COLO829 (cell line): ENCODE measurements around the gene PARVA.

ENCODE experiments used
- DNase-seq: peaks from one replicate; pipeline ENCODE4 v3.0.0; 2012; ENCODE audit warnings: low spot score

The PARVA gene

GRCh38 chr11:12459865-12460444, 82.6 kb downstream of the PARVA start:
- no peak for DNase-seq

- no peak for DNase-seq
Observed at GRCh38 chr11:12460466-12460865, 83.1 kb downstream of the PARVA start.

GRCh38 chr11:12461516-12461915, 84.1 kb downstream of the PARVA start:
- DNase-seq, result peak; percentile 83

DNA sequence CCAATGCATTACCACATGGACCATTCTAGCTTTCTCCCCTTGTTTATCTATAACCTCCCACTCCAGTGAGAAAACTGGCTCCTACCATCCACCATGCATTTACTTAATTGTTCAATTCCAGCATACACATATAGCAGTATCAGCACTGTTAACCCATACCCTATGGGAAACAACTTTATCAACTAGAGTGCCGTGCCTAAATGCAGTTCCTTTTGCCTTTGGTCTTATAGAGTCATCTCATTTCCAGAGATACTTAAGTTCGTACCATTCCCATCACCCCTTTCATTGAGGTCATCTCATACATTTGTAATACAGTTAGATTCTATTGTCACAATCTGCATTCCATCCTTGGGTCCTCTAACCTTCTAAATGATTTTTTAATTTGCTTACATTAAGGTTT, 86.9 kb downstream of the PARVA start:
- DNase-seq, result no peak

- no peak for DNase-seq
Observed at GRCh38 chr11:12465332-12465731, 88.0 kb downstream of the PARVA start.

DNA sequence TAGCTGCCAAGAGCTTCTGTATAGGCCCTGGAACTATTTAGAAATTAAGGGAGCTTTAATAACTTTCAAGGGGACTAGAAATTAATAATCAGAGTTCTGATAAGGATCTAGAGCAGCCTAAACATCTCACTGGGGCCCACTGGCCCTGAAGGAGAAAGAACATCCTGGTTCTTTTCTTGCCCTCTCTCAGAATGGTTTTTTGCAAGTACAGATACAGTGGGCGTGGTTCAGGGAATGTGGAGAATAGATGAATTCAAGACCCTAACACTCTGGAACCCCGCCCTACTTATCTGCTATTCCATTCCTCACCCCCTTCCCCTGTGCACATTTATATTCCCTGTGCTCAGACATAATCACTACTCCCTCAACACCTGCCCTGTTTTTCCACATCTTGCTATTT, 90.2 kb downstream of the PARVA start:
- no peak for DNase-seq

GRCh38 chr11:12469451-12469850, 92.1 kb downstream of the PARVA start:
- DNase-seq, result no peak

DNA sequence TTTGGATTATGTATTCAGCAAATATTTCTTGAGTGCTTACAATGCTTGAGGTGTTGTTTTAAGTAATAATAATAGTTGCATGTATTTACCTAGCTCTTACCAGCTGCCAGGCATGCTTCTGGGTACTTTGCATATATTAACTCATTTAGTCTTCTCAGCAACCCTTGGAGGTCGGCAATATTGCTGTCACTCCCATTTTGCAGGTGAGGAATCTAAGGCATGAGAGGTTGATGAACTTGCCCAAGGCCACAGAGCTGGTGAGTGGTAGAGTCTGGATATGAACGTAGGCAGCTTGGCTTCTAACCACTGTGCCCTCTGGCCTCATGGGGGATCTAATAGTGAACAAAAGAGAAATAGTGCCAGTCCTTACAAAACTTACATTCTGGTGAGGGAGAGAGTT, 92.9 kb downstream of the PARVA start:
- DNase-seq, result no peak

DNA sequence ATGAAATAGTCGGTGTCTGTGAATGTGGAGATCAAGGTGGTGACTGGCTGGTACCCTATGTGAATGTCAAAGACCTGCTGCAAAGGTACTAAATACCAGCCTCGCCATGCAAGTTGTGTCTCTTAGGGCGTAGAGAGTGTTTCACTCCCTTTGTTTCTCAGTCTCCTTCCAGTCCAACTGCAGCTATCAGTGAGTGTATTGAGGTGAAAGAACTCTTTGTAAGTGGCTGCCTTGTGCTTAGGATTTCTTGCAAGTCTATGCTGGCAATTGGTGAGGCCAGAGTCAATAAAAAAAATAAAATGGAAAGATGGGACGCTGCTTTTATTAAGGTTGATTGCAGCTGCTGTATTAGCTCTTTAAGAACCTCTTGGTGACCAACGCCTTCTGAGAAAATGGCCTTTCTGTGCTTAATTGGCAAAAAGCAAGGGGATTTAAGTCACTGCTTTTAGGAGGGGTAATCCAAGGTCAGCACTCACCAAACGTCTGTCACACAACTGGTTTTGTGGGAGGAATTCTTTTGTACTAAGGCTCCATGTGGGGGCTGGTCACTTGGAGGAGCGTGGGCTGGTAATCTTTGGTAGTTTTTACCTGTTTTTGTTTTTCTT, 95.1 kb downstream of the PARVA start:
- peak; percentile 72 for DNase-seq

- DNase-seq, result no peak
Observed at GRCh38 chr11:12473381-12473780, 96.0 kb downstream of the PARVA start.

DNA sequence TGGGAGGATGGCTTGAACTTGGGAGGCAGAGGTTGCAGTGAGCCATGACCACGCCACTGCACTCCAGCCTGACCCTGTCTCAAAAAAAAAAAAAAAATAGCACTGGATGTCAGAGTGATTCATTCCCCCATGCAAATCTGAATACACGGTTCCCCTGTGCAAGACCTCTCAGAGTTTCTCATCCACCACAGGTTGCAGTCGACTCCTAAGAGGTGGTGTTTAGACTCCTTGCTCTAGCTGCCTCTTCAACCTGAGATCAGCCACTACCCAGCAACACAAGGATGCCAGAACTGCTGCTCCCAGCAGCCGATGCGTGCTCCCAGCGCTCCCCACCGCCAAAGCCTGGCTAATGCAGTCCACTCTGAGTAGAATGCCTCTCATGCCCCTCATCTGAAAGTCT, 97.5 kb downstream of the PARVA start:
- no peak for DNase-seq

GRCh38 chr11:12478743-12479142, 101.4 kb downstream of the PARVA start:
- DNase-seq, result no peak

DNA sequence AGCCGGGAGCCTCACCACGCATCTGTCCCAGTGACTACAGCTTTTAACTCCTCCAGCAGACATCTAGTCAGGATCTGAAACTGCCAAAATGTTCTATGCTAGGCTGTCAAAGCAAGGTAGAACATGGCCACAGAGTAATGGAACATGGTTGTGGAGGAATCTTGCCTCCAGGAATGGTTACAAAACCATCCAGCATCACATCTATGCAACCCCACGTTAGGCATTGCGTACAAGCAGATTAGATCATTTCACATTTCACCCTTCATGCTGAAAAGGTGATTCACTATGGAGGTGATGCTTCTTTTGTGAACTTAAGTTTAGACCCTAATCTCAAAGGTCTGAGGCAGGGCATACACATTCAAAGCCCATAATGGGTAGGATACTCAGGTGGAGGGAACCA, 103.0 kb downstream of the PARVA start:
- no peak for DNase-seq

DNA sequence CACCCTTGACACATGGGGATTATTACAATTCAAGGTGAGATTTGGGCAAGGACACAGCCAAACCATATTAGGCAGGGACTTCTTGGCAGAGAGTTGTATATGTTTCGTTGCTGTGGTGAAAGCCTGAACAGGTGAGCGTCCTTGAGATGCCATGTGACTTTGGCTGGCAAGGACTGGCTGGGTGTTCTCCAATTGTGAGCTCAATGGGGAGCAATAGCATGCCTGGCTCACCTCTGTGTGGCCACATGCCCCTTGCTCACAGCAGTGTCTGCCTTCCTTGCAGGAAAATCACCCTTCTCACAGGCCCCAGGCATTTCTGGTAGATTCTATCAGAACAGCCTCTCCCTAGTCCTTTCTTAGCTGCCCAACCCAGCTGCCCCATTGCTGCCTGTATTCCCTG, 105.5 kb downstream of the PARVA start:
- DNase-seq, result no peak

DNA sequence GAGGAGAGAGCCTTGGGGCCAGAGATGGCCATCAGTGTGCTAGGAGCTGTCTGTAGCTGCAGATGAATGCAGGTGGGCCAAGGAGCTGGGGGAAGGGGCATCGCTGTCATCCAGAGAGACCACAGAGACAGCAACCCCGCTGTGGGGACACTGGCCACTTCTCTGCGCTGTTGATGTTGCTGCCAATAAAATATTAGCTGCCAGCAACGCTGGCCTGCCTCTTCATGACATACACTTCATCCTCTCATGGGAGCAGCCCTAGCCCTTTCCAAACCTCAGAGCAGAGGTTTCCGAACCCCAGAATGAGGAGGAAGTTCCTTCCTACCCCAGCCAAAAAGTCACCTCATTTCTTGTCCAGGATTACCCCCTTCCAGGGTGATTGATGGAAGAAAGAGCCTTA, 106.2 kb downstream of the PARVA start:
- no peak for DNase-seq

DNA sequence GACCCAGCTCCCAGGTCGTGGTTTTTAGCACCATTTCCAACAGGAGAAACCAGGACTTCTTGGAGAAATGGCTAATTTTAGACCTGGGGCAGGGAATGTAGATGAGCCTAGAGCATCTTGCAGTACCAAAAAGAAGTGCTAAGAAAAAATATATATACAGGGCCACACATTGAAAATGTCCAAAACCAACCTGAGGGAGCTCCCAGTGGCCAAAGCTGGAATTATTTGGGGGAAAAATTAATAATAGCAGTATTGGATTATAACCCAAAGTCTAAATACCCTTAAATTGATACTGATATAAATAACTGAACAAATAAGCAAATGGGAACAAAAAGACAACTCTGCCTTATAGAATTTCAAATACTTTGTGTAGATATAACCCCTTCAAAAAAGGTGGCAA, 108.0 kb downstream of the PARVA start:
- no peak for DNase-seq

- DNase-seq, result no peak
Observed at GRCh38 chr11:12489246-12489772, 111.9 kb downstream of the PARVA start.

DNA sequence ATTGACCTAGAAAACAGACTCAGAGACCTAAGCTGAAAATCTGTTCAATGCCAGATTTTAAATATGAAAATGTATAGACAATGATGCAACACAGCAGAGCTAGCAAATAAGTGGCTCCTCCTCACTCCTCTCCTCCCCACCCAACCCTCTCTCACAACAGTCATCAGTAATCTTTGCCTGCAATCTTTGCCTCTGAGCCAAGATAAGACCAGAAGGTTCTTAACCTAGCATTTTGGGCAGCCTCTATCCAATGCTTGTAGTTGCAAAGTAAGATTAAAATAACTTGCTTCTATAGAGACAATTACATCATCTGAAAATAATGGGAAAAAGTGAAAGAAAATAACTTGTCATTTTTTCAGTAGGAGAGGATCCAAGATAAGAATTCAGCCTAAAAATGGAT, 117.3 kb downstream of the PARVA start:
- no peak for DNase-seq

- no peak for DNase-seq
Observed at GRCh38 chr11:12496181-12497025, 119.0 kb downstream of the PARVA start.

GRCh38 chr11:12497431-12497830, 120.1 kb downstream of the PARVA start:
- no peak for DNase-seq

DNA sequence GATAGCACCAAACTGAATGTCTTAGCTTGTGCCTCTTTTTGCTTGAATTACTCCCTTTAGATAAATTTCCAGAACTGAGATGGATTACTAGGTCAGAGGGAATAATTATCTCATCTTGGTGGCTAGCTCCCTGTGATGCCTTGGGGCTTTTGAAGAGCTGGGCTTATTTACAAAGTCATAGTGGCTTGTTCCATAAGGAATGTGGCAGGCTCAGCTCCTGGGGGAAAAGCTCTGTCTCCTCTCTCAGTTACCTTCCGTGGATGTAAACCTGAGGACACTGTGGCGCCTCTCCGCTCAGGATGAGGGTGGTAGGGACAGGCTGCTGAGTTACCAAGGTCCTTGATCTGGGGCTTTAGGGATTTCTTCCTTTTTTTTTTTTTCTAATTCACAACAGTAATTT, 121.7 kb downstream of the PARVA start:
- no peak for DNase-seq

DNA sequence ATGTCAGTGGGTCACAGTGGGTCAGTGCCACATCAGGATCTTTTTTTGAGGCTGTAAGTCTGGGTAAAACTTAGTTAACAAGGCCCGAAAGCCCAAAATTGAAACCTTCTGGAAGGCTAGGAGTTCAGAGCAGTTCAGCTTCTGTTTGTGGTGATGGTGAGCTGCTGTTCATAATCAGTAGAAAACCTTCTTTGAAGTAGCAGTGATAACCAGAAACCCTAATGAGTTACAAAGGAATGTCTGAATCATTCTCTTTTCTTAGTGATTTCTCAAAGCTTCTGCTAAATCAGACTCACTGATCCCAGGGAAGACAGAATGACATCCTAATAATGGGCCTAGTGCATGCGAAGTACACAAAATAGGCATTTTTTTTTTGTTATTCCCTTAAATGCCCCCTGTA, 124.7 kb downstream of the PARVA start:
- DNase-seq, result no peak

DNA sequence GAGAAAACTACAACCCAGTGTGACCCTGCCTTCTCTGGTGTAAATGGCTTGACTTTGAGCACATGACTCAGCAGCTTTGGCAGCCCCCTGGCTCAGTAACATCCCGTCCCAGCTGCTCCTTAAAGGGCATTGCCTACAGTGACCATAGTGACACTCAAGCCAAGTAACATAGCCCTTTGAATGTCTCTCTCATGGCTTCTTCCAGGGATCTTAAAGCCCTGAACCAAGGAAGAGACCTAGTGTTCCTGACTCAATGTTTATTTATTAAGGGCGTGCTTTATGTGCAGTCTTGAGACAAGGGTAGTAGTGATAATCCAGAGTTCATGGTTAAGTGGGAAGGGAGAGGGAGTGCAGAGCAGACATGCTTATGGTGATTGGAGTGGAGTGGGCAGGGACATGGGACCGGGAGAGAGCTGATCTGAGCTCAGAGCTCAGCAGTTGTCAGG, 125.7 kb downstream of the PARVA start:
- no peak for DNase-seq
